ENCODE results near the gene RIMBP2.
"Not testable (repeated sequence)": the region's sequence is repeated elsewhere in the genome, so short reads cannot be mapped to it uniquely, and the experiment has no call there.

The RIMBP2 gene

DNA sequence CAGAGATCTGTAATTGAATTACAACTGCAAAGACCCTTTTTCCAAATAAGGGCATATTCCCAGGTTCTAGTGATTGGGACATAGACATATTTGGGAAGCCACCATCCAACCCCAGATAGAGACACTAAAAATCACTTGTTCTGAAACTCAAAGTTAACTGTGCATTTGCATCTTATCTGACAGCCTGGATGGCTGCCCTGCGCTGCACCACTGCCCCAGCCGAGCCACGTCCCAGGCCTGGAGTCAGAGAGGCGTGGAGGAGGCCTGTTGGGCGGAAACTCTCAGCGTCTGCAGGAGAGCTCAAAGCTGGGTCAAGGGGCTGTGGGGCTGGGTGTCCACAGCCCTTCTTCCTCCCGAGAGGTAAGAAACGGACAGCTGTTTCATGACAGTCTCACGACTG lies 124.4 kb downstream of the RIMBP2 start:
- no peak for DNase-seq

DNA sequence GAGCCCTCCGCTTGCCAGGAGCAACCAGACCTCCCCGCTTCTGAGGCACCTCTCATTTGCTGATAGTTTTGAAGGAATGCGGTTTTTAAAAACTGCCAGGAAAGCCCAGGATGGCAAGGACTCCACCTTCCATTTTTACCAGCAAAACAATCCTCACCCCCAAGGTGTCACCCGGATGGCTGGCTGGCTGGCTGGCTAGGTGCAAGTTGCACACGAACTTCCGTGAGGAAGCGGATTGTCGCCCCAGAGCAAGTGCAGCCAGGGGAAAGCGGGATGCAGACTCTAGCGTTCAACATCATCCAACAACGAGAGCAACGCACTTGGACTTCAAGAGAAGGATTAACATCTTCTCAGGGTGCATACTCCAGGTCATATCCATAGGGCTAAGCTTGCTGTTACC lies 125.4 kb downstream of the RIMBP2 start:
- DNase-seq = no peak

DNA sequence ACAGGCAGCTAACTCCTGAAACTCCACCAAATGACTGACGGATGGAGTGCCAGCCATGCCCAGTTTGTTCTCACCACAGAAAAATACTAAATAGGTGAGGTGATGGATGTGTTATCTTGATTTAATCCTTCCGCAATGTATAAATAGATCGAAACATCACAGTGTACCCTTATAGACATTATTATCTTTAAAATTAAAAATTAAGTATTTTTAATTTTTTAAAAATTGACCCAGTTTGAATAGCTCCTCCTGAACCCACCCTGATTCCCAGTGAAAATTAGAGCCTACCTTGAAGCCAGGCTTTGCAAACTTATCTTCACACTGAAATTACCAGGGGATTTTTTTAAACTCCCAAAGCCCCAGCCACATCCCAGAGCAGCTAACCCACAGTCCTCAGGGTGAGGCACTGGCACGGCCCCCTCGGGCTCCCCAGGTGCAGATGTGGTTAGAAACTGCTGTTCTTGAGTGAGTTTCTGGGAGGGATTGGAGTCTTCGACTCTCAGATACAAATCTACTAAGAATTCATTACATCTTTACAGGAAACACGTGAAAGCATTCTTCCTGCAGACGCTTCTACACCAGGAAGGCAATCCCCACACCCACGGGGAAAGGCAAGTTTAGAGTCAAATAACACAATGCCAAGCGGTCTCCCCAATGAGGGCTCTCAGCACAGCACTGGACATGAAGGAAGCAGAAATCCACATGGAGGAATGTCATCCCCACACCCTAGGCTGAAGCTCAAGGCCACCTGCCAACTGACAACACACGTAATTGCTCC lies 126.4 kb downstream of the RIMBP2 start:
- no peak for DNase-seq

DNA sequence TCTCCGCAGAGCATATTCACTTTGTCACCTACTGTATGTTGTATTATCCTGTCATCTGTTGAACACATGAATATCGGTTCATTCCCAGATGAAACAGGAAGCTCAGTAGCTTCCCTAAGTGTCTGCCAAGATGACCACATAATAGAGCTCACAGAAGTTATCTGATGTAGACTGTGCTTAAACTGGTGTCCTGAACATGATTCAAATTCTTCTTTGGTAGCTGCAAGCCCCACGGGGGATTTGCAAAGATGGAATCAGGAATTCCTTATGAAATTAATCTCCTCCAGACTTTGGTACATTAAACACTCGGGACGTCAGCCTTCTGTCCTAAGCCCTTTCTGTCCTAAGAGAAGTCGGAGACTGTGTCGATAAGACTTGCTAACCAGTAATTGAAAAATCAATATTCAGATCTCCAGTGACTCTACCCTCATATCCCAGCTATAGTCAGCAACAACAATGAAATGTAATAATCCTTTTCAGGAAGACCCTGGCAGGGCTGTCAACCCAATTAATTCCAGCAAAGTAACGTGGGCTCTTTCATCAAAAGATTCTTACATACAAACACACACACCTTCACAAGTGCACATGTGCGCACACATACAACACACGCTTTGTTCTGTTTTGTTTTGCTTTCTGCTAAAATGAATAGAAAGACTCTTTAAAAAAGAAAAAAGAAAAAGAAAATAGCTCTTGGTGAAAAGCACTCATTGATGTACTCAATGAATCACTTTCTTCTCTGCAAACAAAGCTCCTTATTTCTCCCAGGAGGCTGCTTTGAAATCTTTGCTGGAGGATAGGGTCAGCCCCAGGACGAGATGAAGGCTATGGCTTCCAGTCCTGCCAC lies 127.2 kb downstream of the RIMBP2 start:
- no peak for DNase-seq

DNA sequence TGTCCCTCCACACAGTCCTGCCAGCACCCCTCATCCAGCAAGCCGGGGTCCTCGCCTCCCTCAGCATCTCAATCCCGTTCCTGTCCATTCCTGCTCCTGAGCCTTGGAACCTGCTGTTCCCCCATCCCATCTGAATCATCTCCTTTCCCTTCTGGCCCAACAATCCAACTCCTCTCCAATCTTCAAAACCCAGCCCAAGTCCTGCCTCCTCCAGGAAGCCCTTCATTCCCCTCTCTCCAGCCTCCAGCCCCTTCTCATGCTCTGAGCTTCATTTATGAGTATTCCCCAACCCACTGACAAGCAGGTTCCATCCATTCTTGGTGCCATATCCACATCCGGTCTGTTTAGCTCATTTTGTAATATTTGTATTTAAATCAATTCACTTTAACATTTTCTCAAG lies 128.1 kb downstream of the RIMBP2 start:
- DNase-seq = no peak

DNA sequence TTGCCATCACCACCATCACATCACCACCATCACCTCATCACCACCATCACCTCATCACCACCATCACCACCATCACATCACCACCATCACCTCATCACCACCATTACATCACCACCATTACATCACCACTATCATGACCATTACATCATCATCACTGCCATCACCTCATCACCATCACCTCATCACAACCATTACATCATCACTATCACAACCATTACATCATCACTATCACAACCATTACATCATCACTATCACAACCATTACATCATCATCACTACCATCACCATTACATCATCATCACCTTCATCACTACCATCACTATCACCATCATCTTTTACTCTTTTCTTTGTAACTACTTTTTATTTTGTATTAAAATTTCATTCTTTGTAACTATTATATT lies 131.6 kb downstream of the RIMBP2 start:
- not testable (repeated sequence) for DNase-seq

DNA sequence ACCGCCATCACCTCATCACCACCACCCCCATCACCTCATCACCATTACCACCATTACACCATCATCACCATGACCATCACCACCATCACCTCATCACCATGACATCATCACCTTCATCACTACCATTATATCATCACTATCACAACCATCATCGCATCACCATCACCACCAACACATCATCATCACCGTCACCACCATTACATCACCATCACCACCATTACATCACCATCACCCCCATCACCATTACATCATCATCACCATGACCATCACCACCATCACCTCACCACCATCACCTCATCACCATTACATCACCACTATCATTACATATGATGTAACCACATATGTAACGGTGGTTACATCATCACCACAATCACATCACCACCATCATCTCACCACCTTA lies 132.3 kb downstream of the RIMBP2 start:
- DNase-seq = no peak

DNA sequence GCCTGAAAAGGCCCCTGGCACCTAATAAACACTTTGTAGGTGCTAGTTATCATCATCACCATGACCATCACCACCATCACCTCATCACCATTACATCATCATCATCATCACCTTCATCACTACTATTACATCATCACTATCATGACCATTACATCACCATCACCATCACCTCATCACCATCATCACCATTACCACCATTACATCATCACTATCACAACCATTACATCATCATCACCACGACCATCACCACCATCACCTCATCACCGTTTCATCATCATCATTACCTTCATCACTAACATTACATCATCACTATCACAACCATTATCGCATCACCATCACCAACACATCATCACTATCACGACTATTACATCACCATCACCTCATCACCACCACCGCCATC lies 132.8 kb downstream of the RIMBP2 start:
- DNase-seq = no peak

DNA sequence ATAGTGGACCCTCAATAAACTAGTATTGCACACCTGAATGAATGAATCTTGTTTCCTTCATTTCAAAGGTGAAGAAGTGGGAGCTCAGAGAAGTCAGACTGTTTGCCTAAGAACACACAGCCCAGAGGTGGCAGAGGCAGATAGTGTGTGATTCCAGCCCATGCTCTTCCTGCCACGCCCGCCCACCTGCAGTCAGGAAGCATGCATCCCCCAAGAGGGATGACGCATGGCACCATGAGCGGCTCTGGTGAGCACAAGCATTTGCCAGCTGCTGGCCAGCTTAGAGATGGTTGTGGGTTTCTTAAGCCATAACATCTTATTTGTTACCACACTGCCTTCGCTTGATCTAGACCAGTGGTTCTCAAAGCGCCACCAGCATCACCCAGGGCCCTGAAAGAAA lies 133.8 kb downstream of the RIMBP2 start:
- DNase-seq = no peak

DNA sequence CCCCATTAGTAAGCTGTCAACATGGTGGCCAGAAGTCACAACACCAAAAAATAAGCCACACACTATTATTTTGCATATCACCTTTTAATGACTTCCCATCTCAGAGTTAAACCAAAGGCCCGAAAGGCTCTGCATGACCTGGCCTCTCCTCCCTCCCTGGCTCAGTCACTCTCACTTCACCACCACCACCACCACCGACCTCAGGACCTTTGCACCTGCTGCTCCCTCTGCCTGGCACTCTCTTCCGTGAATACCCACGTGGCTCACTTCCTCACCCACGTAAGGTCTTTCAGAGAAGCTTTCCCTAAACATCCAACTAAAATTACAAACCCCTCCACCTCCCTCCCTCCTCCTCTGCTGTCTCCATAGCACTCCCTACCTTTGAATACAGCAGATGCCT lies 134.3 kb downstream of the RIMBP2 start:
- DNase-seq = no peak

DNA sequence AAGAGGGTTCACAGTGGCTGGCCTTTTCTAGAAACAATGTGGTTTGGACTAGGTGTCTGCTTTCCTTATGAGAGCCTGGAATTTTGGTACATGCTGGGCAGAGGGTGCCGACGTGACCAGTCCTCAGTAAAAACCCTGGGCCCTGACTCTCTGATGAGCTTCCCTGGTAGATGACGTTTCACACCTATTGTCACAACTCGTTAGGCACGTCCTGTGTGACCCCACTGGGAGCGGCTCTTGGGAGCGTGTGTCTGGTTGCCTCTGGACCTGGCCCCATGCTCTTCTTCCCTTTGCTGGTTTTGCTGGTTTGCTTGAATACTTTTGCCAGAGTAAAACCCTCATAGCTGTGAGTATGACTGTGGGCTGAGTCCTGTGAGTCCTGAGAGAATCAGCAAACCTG lies 136.9 kb downstream of the RIMBP2 start:
- DNase-seq = no peak

DNA sequence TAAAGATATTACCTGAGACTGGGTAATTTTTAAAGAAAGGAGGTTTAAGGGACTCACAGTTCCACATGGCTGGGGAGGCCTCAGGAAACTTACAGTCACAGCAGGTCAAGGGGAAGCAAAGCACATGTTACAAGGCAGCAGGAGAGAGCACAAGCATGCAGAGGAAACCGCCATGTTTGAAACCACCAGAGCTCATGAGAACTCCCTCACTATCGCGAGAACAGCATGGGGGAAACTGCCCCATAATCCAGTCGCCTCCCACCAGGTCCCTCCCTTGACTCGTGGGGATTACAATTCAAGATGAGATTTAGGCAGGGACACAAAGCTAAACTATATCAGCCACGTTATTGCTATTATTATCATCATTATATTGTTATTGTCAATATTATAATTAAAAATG lies 138.7 kb downstream of the RIMBP2 start:
- DNase-seq = no peak

DNA sequence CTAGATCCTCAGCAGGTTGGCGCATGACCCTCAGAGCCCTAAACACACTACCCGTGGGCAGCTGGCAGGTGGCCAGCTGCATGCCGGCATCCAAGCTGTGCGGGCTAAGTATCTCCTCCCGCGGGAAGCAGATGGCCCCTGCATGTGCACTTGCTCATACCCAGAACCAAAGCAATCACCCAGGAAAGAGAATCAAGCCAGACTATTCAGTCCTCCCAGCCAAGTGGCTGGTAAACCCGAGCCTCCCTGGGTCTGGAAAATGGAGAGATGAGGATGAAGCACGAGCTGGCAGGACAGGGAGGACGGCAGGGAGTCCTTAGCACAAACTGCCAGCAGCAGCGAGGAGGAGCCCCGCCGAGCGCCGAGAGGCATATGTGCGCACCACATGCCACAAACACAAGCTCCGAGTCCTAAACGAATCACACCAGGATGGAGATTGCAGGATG lies 139.7 kb downstream of the RIMBP2 start:
- DNase-seq = no peak

DNA sequence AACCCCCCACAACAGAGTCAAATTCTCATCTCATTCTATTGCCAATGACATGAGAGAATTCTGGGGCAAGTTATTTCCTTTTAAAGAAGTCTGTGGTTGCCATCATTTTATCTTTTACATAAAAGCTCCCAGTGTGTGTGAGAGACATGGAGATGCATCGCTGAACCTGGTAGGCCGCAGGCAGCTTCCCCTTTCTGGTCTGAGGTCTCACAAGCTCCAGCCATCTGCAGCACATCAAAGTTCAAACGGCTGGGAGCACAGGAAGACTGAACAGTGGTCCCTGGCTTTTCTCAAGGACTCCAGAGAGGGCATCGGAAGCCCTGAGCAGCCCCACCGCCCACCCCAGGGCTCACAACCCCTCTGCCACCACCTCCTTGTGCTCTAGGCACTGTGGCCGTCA lies 141.7 kb downstream of the RIMBP2 start:
- no peak for DNase-seq

DNA sequence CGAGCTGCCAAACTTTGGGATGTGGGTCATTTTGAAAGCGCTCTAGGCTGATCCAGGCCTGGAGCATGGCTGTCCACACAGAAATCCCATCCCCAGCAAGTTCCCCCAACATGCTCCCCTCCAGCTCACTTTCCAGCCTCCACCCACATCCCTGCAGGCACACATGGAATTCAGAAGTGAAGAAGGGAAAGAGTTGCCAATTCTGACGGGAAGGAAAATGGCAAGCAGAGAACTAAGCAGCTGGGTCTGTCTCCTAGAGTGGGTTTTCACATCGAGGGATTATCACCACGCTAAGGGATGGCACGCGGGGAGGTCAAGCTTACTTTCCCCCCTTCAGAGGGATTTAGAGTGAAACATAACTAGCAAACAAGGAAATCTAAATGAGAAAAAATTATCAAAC lies 142.3 kb downstream of the RIMBP2 start:
- DNase-seq = no peak

DNA sequence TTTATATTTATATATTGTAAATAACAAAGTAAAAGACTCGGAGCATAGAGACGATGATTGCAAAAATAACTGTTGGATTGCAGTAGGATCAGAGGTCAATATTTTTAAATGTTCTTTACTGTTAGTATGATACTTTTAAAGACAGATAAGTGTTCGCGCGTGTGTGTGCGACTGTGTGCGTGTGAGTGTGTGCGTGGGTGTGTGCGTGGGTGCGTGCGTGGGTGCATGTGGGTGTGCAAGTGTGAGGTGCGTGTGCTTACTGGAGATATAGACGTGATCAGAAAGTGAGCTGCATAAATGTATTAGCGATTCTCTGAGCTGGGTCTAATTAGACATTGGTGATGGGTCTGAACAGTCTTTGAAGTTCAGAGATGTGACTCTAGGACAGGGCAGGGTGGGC lies 142.9 kb downstream of the RIMBP2 start:
- no peak for DNase-seq

DNA sequence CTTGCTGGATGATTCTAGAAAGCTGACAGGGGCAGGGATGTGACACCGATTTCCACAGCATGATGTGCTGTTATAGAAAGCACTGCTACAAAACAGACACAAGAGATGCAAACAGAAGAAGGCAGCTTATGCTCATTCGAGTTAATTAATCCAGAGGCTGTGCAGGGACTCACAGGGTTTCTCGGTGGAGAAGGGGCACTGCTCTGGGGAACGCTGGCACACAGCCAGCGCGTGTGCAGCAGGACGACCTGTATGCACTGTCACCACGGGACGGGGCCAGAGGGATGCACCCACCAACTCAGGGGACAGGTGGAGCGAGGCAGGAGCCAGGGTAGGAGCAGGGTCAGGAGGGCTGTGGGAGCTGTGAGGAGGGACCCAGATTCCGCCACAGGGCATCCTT lies 143.5 kb downstream of the RIMBP2 start:
- no peak for DNase-seq

DNA sequence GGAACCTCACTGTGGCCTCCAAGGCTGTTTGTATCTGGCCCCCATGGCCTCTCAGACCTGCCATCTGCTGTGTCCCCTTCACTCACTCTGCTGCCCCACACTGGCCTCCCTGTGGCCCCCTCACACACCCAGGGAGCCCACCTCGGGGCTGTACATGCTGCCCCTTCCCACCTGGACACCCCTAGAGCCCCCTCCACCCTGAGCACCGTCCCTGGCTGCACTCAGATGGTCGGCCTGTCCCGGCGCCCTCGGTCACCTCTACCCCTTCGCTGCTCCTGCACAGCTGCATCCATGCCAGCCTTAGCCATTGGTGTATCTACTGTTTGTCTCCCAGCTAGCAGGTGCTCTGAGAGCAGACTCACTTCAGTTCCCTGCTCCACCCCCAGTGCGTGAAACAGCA lies 144.4 kb downstream of the RIMBP2 start:
- DNase-seq = no peak

DNA sequence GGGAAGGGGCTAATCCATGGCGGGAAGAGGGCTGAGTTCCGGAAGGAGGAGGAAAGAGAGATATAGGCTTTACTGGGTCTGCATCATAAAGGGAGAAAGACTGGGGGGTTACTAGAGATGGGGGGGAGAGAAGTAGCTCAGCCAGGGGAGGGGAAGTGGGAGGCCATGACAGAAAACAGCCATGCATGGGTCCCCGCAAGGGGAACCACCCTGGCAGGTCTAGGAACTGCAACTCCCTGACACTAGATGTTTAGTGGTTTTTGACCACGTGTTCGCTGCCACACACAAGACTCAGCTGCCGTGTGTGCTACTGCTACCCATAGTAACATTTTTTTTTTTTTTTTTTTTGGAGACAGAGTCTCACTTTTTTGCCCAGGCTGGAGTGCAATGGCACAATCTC lies 145.0 kb downstream of the RIMBP2 start:
- no peak for DNase-seq

DNA sequence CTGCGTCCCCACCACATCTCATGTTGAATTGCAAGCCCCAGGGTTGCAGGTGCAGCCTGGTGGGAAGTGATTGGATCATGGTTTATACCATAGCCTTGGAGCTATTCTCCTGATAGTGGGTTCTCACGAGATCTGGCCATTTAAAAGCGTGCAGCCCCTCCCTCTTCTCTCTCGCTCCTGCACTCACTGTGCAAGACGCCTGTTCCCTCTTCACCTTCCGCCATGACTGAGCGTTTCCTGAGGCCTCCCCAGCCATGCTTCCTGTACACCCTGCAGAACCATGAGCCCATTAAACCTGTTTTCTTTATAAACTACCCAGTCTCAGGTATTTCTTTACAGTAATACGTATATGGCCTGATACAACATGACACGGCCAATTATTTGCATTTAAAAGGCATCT lies 146.6 kb downstream of the RIMBP2 start:
- DNase-seq = no peak

DNA sequence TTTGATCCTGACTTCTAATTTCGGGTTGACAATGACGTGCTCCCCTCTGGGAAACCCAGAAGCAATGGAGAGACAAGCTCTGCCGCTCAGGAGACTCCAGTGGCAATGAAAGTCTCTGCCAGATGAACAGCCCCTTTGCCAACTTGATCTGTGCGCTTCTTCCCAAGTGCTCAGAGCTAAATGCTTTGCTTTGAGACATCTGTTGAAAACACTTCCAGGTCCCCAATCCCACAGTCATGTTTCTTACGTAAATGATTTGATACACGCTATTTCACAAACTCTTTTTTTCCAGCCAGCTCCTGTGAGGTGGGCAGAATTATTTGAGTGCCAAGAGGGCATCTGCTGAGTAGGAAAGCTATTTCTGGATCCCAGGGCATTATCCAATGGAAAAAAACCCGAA lies 147.6 kb downstream of the RIMBP2 start:
- DNase-seq = no peak

DNA sequence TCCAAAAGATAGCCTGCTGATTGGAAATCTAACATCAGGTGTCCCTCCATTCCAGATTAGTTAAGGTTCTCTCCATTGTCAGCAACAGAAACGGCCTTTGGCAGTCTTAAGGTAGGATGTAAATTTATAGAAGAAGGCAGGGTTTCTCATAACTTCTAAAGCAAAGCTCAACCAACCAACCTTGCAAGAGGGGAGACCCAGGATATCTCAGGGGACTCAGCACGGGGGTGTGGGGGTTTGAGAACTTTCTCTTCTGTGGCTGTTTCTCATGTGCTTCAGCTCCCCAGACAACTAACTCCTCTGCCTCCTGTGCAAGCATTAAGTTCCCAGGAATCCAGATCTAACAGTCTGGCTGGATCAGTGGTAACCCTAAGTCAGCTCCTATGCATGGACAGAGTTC lies 148.1 kb downstream of the RIMBP2 start:
- no peak for DNase-seq

DNA sequence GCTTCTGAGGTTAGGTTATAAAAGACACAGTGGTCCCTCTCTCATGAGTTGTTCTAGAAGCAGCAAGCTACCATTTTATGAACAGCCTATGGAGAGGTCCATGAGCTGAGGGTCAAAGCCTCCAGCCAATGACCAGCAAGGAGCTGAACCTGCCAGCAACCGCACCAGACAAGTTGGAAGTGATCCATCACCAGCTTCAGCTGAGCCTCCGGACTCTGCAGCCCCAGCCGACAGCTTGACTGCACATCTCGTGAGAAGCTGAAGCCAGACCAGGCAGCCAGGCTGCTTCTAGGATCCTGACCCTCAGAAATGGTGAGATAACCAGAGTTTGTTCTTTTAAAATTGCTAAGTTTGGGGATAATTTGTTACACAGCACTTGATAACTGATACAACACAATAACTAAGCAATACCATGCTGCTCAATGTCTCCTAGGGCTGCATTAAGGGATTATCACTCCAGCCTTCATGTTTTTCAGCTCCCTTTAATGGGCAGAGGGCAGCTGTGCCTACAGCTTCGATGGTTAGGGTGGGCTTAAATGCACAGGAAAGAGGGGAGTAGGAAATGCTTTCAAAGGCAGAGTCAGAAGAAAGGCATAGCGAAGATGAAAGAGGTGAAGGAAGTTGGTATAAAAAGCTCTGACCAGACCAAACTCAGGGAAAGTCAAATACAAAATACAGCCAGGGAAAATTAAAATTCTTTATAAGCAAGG lies 149.5 kb downstream of the RIMBP2 start:
- DNase-seq = no peak

DNA sequence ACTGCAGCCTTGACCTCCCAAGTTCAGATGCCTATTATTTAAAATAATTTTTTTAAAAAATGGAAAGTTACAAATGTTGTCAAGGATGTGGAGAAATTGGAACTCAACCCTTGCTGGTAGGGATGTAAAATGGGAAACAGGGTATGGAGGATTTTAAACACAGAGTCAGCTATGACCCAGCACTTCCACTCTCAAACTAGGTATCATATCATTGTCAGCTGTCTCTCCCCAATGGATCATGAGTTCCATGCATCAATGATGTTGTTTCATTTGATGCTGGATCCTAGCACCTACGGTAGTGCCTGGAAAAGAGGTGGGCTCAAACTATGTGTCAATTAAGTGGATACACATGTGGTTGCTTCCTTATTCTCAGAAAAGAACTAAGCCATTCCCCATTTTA lies 150.9 kb downstream of the RIMBP2 start:
- no peak for DNase-seq
